K562 (cell line): ENCODE results near the gene RAI2. TPM values are rescaled to one million over a fixed set of nuclear protein-coding genes. Genes with fewer than 3 reads are reported as not detected.

Experiments
- ATAC-seq: fragments of 200-7000 bp; cut with Tn5 transposase; 3 replicates; pipeline ENCODE4 v1.9.1; 2020; ENCODE audit warnings: moderate library complexity
- BruUV-seq: library from RNA; stranded (reverse); fragments of 400-500 nt; replicated peaks from 2 replicates; lab custom pipeline; 2021; lab: Mats Ljungman, UMichigan
- CTCF ChIA-PET: fragments of 300-600 bp; formaldehyde crosslinking; extraction: SDS; loops from one replicate; lab custom pipeline; 2021; ENCODE audit warnings: low intra/inter-chr PET ratio; lab: Yijun Ruan, JAX
- POLR2A ChIA-PET: fragments of 300-600, 350-650 bp; sonication (Branson Sonifier 250); formaldehyde crosslinking; extraction: SDS; loops from one replicate; lab custom pipeline; 2021; ENCODE audit warnings: antibody characterized with exemption, inconsistent platforms; lab: Yijun Ruan, JAX
- DNase-seq, 4 experiments: peaks; one replicate each; pipeline versions ENCODE4 v3.0.0 to v3.0.0-alpha.2; 2011 to 2018; ENCODE audit warnings: low spot score in 3 of 4, mixed read lengths in 3 of 4; ENCODE audit errors: extremely low read depth in 1 of 4
- FAIRE-seq: peaks from 2 replicates; lab custom pipeline; 2011; peaks lifted over from hg19 to GRCh38; lab: Jason Lieb, UNC
- H2AFZ ChIP-seq: 2 replicates; pipeline ENCODE4 v1.6.0; 2011; ENCODE audit warnings: low read depth, low read length, control low read depth, inconsistent platforms
- H3K27ac ChIP-seq: fragments of 200-600 bp; 3 replicates; pipeline ENCODE4 v1.8.0; 2011; ENCODE audit warnings: low read depth, mild to moderate bottlenecking, control low read depth, inconsistent platforms, low read length, moderate library complexity, mixed read lengths; ENCODE audit errors: extremely low read depth
- H3K27me3 ChIP-seq, 2 experiments: fragments of 300-600 bp in 1 of 2; 2 replicates in 1 of 2; 3 replicates in 1 of 2; pipeline versions ENCODE4 v1.6.0 to v1.8.0; 2011; ENCODE audit warnings: inconsistent platforms in 2 of 2, low read length in 2 of 2, mild to moderate bottlenecking in 1 of 2, mixed read lengths in 1 of 2, moderate library complexity in 1 of 2; ENCODE audit not compliant: control insufficient read depth in 2 of 2, insufficient read depth in 2 of 2
- H3K36me3 ChIP-seq: fragments of 300-600 bp; 3 replicates; pipeline ENCODE4 v1.8.0; 2011; ENCODE audit warnings: mild to moderate bottlenecking, low read length, inconsistent platforms; ENCODE audit not compliant: control insufficient read depth, insufficient read depth
- H3K4me1 ChIP-seq, 2 experiments: fragments of 200-600 bp in 1 of 2; replicated peaks in 1 of 2; 2 replicates in 1 of 2; 3 replicates in 1 of 2; pipeline versions ENCODE4 v1.5.1 to v1.8.0; 2011; ENCODE audit warnings: inconsistent platforms in 2 of 2, low read length in 2 of 2, mild to moderate bottlenecking in 1 of 2, mixed read lengths in 1 of 2, moderate library complexity in 1 of 2; ENCODE audit not compliant: control insufficient read depth in 2 of 2, insufficient read depth in 2 of 2
- H3K4me2 ChIP-seq: 2 replicates; pipeline ENCODE4 v1.6.1; 2011; ENCODE audit warnings: low read length, control low read depth, inconsistent platforms, mixed read lengths; ENCODE audit not compliant: insufficient read depth
- H3K4me3 ChIP-seq: fragments of 200-600 bp; sonication (generic), shearing (Covaris generic); 2 replicates; pipeline ENCODE4 v1.5.1; 2016; ENCODE audit warnings: control low read depth, inconsistent platforms
- H3K79me2 ChIP-seq: fragments of 200-600 bp; 3 replicates; pipeline ENCODE4 v1.8.0; 2011; ENCODE audit warnings: low read length, inconsistent platforms; ENCODE audit not compliant: control insufficient read depth, insufficient read depth
- H3K9ac ChIP-seq, 2 experiments: 2 replicates each; pipeline versions ENCODE4 v1.6.0 to v1.6.1; 2011; ENCODE audit warnings: low read depth in 2 of 2, low read length in 2 of 2, control low read depth in 1 of 2, inconsistent platforms in 1 of 2, mild to moderate bottlenecking in 1 of 2, mixed read lengths in 1 of 2; ENCODE audit not compliant: insufficient read depth in 1 of 2
- H3K9me1 ChIP-seq: one replicate; pipeline ENCODE4 v1.6.0; 2011; ENCODE audit warnings: inconsistent platforms, mild to moderate bottlenecking, low read length, moderate library complexity; ENCODE audit not compliant: control insufficient read depth, insufficient read depth
- H3K9me3 ChIP-seq: replicated peaks from 2 replicates; pipeline ENCODE4 v1.5.1; 2011; ENCODE audit warnings: low read depth, low read length, inconsistent platforms; ENCODE audit not compliant: control insufficient read depth, insufficient read depth
- H4K20me1 ChIP-seq: replicated peaks from 2 replicates; pipeline ENCODE4 v1.6.1; 2011; ENCODE audit warnings: low read length, inconsistent platforms, mixed read lengths; ENCODE audit not compliant: control insufficient read depth, insufficient read depth
- CEBPZ ChIP-seq: fragments of 150-350 bp; IDR thresholded peaks from 2 replicates; pipeline ENCODE4 v1.6.1; 2014; ENCODE audit warnings: low read depth, mild to moderate bottlenecking, low read length, borderline replicate concordance
- HLTF ChIP-seq: fragments of 450-650 bp; IDR thresholded peaks from 2 replicates; pipeline ENCODE4 v1.6.1; 2016
- SLC30A9 ChIP-seq: fragments of 250-450 bp; sonication (Bioruptor Pico); IDR thresholded peaks from 2 replicates; pipeline ENCODE4 v1.8.0; 2022; ENCODE audit warnings: mild to moderate bottlenecking, moderate library complexity
- ZNF217 ChIP-seq: sonication (generic); formaldehyde crosslinking; IDR thresholded peaks from 2 replicates; pipeline ENCODE4 v1.8.0; 2022; ENCODE audit warnings: mild to moderate bottlenecking, missing genetic modification reagents
- WGBS: fragments of 100-300 bp; shearing (Covaris generic); methylation state at CpG from one replicate; pipeline ENCODE4 v1.1.6; 2016; ENCODE audit warnings: low coverage, mixed read lengths; ENCODE audit not compliant: insufficient coverage; ENCODE audit errors: missing lambda C conversion rate; 5-methylcytosine and 5-hydroxymethylcytosine counted together
- in situ Hi-C: fragments of 300-500 bp; cut with MboI; formaldehyde crosslinking; loops from 4 replicates; pipeline ENCODE4 v1.15.0; 2018; ENCODE audit warnings: inconsistent platforms, mixed read lengths
- intact Hi-C: fragments of 100-400 bp; cut with micrococcal nuclease; formaldehyde crosslinking; loops from 2 replicates; pipeline ENCODE4 v1.14.2; 2022
- polyA plus RNA-seq, 8 experiments: library from polyadenylated mRNA; depleted of rRNA in 4 of 8; stranded (reverse) in 5 of 8; unstranded in 3 of 8; fragments of >200 nt; fragmentation: Nextera tagmentation in 2 of 8; fragmentation: Illumina TruSeq in 1 of 8; extraction: Ambion mirVana in 2 of 8; extraction: Trizol in 1 of 8; gene quantifications; 2 replicates each; pipeline versions ENCODE4 v1.2.1 to v1.2.3, GENCODE V29; 2011 to 2014; ENCODE audit warnings: inconsistent platforms in 1 of 8, missing spikeins in 1 of 8
- total RNA-seq, 7 experiments: library from RNA; depleted of rRNA in 6 of 7; stranded (reverse); fragments of >200 nt in 6 of 7; fragmentation: Illumina TruSeq in 2 of 7; extraction: Trizol in 2 of 7; gene quantifications; 2 replicates each; pipeline versions ENCODE4 v1.2.1 to v1.2.3, GENCODE V29; 2011 to 2021; ENCODE audit warnings: low replicate concordance in 1 of 7

RAI2 gene
- total and polyA plus RNA-seq, 9 of the 15 experiments (the other 6 are each of a cell fraction or from before 2014, with no cell fraction given): not detected

- no peaks in the 10 kb centered on the region for H3K4me1 ChIP-seq
- CTCF ChIA-PET: no interaction called here
- TF ChIP-seq ZNF217 (CRISPR knock-in tag): no peak
- TF ChIP-seq CEBPZ: no peak
- TF ChIP-seq HLTF: no peak
- TF ChIP-seq SLC30A9 (CRISPR knock-in tag): no peak
- TF ChIP-seq, all 486 proteins: peak for 0
- in situ Hi-C loops (loop anchor here (10.0 kb wide), 1 partner anchor 582 kb away; no protein-coding TSS in a partner anchor), intact Hi-C loops (loop anchor here (10.0 kb wide), 1 partner anchor 422 kb away; no protein-coding TSS in a partner anchor)
- Histone ChIP-seq H3K4me3 (no peak overlapping the region), H3K79me2 (no peaks in the 10 kb centered on the region), H3K9me1 (no peaks in the 10 kb centered on the region), H2AFZ (no peak overlapping the region), H4K20me1 (no peaks in the 10 kb centered on the region), H3K36me3 (no peaks in the 10 kb centered on the region), H3K27me3 (peaks cover 0 to 6% of the 10 kb centered on the region in 2 experiments; a peak in 1 of 5 replicates), H3K27ac (no peak overlapping the region), H3K9me3 (no peaks in the 10 kb centered on the region), H3K9ac (no peak overlapping the region), H3K4me2 (no peak overlapping the region)
- WGBS: 0% methylated on average over 1 of the region's 1 CpG
- POLR2A ChIA-PET: no interaction called here
- no TSS peak for BruUV-seq
- ATAC-seq (no peak), FAIRE-seq (no peak), DNase-seq (no peak)
Measured at GRCh38 chrX:17792826-17793225, 68.3 kb downstream of the RAI2 start.
